Activated T-cell treated with anti-CD3 and anti-CD28 coated beads, Interleukin-2, amount 50 U/mL, for 72 hours (primary cell): ENCODE measurements around the gene MAP2K6. TPM values are rescaled to one million over a fixed set of nuclear protein-coding genes. Genes with fewer than 3 reads are reported as not detected.

Experiments used
- ATAC-seq, 2 donors: fragments of 150-1000 bp; cut with Tn5 transposase; replicated peaks in 1 of 2; 2 replicates each; pipeline ENCODE4 v1.10.0; 2021; ENCODE audit warnings: moderate library complexity in 2 of 2, mild to moderate bottlenecking in 1 of 2
- DNase-seq, 2 donors: peaks; one replicate each; pipeline ENCODE4 v3.0.0; 2021 to 2022; ENCODE audit warnings: mixed read lengths in 1 of 2
- H3K27ac Mint-ChIP-seq: one replicate; pipeline ENCODE4 v1.8.0; 2022; ENCODE audit warnings: mild to moderate bottlenecking, moderate library complexity, mixed read lengths
- H3K27me3 Mint-ChIP-seq: one replicate; pipeline ENCODE4 v1.8.0; 2022; ENCODE audit warnings: low read depth, mixed read lengths
- H3K36me3 Mint-ChIP-seq, 2 donors: one replicate each; pipeline ENCODE4 v1.8.0; 2022; ENCODE audit warnings: mixed read lengths in 2 of 2, mild to moderate bottlenecking in 1 of 2; ENCODE audit not compliant: insufficient read depth in 2 of 2
- H3K4me1 Mint-ChIP-seq: one replicate; pipeline ENCODE4 v1.8.0; 2022; ENCODE audit warnings: low read depth, mixed read lengths
- H3K4me3 Mint-ChIP-seq, 2 donors: one replicate each; pipeline ENCODE4 v1.8.0; 2022; ENCODE audit warnings: mild to moderate bottlenecking in 2 of 2, mixed read lengths in 2 of 2, moderate library complexity in 2 of 2
- H3K9me3 Mint-ChIP-seq, 2 donors: one replicate each; pipeline ENCODE4 v1.8.0; 2022; ENCODE audit warnings: mixed read lengths in 2 of 2
- total RNA-seq, 2 donors: library from RNA; stranded (reverse); gene quantifications; one replicate each; pipeline ENCODE4 v1.2.3, GENCODE V29; 2022

Gene MAP2K6
- total RNA-seq, 2 donors from 2014 or later: 2.2 to 3.5 TPM

DNA sequence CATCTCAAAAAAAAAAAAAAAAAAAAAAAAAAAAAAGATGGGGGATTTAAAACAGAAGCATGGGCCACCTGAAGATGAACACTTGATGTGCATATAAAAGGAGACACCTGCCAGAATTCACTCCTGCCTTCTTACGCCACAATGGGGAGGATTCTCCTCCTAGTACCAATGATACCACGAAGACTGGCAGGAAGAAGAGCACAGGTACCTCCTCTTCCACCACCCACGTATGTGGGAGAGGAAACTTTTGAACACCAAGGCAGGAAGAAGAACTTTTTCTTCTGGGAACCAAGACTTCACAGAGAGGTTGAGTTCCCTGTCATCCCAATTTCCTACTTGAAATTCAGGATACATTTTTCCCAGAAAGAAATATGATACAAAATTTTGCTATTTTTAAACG, 2.7 kb upstream of the MAP2K6 start:
- peaks cover 12% of the 10 kb centered on the region for H3K4me1 Mint-ChIP-seq
- H3K27ac Mint-ChIP-seq: no peak overlapping the region
- no peak for ATAC-seq
- no peaks in the 10 kb centered on the region for H3K36me3 Mint-ChIP-seq
- no peak overlapping the region for H3K4me3 Mint-ChIP-seq
- H3K9me3 Mint-ChIP-seq: no peaks in the 10 kb centered on the region
- H3K27me3 Mint-ChIP-seq: no peaks in the 10 kb centered on the region
- no peak for DNase-seq

DNA sequence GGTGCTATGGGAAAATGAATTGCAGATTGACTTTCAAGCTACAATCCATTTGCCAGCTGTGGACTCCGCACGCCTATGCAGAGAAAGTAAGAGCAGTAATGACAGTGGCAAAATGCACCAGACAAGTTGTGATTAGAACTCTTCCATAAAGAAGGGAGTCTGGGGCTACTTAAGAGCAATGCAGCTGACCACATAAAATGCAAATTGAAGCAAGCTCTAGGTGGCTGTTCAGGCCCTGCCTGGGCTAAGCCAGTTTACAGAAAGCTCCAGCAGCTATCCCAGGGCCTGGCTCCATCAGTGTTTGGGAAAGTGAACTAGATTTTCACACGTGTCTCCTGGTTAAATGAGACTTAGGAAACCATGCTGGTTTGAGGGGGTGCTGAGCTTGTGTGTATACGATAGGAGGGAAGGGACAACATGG, 2.2 kb upstream of the MAP2K6 start:
- no peaks in the 10 kb centered on the region for H3K27me3 Mint-ChIP-seq
- H3K27ac Mint-ChIP-seq: no peak overlapping the region

DNA sequence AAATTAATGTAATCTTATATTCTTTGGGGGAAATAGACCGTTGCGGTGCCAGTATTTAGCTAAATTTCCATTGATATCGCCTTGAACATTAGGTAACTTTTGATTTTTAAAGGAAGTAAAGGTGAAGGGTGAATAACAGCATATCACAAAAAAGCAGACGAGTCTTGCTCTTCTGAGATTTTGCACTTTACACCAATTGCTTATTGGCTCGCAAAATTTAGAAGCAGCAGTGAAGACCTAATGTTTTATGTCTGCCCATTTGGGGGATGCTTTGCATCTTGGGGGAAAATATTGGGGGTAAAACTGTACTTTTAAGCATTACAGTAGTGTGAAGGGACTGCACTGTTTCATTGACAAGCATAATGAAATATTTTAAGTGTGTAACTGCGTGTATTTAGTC, 934 bp downstream of the MAP2K6 start:
- no peaks in the 10 kb centered on the region for H3K36me3 Mint-ChIP-seq
- H3K4me3 Mint-ChIP-seq: no peak overlapping the region
- ATAC-seq: no peak
- no peak overlapping the region for H3K27ac Mint-ChIP-seq
- peaks cover 13% of the 10 kb centered on the region for H3K4me1 Mint-ChIP-seq
- no peak for DNase-seq
- no peaks in the 10 kb centered on the region for H3K27me3 Mint-ChIP-seq
- H3K9me3 Mint-ChIP-seq: no peaks in the 10 kb centered on the region

More for the DNA sequence above, 2.2 kb upstream of the MAP2K6 start:
- Mint-ChIP-seq H3K4me3 (no peak overlapping the region), H3K9me3 (no peaks in the 10 kb centered on the region), H3K36me3 (no peaks in the 10 kb centered on the region), H3K4me1 (peaks cover 12% of the 10 kb centered on the region)
- ATAC-seq (no peak), DNase-seq (no peak)

DNA sequence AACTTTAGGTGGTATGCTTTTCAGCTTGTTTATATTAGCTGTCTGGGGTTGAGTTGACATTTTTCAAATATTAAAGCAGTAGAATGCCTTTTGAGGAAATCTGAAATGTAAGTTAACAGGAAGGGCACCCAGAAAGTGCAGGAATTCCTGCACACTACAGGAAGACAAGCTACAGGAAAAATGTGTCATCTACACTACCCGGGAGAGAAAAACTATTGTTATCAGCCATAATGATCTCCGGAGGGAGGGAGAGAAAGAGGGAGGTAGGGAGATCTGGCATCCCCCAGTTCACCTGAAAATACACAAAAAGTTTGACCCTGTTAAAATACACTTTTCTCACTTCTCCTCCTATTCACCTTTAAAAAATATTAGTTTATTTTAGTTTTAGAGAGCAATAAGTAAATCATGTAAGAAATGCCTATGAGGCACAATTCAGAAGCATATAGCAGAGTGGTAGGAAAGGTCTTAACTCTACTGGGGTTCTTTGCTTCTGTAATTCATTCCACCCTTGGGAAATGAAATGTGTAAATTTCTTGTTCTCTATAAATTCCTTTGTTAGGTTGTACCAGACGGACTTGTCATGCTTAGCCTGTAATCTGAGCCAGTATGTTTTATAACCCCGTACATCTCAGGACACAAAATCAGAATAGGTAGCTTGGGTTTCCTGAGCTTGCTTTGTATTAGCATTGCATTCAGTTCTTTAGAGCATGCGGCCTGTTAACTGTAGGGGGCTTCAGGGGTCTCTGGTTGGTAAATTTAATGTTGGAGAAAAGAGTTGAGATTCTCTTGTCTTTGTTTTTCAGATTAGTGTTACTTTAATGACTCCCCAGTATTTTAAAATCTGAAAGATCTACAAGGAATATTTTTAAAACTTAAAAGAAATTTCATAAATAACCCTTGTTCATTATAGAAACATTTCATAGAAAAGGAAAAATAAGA, 3.3 kb downstream of the MAP2K6 start:
- H3K27me3 Mint-ChIP-seq: no peaks in the 10 kb centered on the region
- H3K4me3 Mint-ChIP-seq: peak overlapping the region in 1 of 2 donors; percentile 17
- H3K27ac Mint-ChIP-seq: no peak overlapping the region
- H3K4me1 Mint-ChIP-seq: peaks cover 9% of the 10 kb centered on the region
- DNase-seq: no peak
- ATAC-seq: no peak
- H3K9me3 Mint-ChIP-seq: no peaks in the 10 kb centered on the region
- H3K36me3 Mint-ChIP-seq: no peaks in the 10 kb centered on the region

DNA sequence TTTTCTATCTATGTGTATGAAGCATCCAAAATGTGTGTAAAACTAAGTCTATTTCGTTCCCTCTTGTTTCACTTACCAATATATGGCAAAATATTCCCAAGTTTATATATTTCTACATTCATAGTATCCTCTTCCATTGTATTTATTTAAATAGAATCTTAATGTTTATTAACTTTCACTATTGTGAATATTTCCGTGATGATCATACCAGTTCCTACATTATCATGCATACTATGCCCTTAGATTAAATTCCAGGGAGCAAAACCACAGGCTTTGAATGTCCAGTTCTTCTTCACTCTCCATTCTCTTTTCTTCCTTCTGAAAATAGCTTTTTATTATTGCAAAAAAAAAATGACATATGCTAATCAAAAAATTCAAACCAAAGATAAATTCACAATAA, 4.0 kb downstream of the MAP2K6 start:
- DNase-seq (no peak), ATAC-seq (no peak)
- peak overlapping the region; percentile 92 for H3K27ac Mint-ChIP-seq
- H3K4me1 Mint-ChIP-seq: peaks cover 16% of the 10 kb centered on the region
- H3K4me3 Mint-ChIP-seq: peak overlapping the region in 1 of 2 donors; percentile 72
- no peaks in the 10 kb centered on the region for H3K9me3 Mint-ChIP-seq
- no peaks in the 10 kb centered on the region for H3K27me3 Mint-ChIP-seq
- no peaks in the 10 kb centered on the region for H3K36me3 Mint-ChIP-seq

DNA sequence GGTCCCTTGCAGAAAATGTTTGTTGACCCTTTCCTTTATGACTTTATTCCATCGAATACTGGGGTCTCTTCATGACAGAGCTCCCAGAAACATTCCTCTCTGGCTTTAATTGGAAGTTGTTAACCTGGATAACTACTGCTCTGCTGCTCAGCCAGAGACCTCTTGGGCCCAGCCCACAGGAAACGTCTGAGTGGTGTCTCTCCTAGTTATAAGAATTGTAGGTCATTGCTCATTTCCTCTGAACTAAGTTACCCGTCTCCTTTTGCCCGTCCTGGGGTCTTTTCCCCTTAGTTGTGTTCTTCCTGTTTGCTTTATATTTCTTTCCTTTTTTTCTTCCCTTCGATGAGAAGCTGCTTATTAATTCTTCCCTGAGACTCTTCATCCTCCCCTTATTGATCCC, 9.0 kb downstream of the MAP2K6 start:
- H3K9me3 Mint-ChIP-seq: no peaks in the 10 kb centered on the region
- peaks cover 48% of the 10 kb centered on the region for H3K4me1 Mint-ChIP-seq
- H3K27ac Mint-ChIP-seq: peak overlapping the region; percentile 94
- DNase-seq: peak; percentile 16 to 36
- peak; percentile 70 to 86 for ATAC-seq
- H3K4me3 Mint-ChIP-seq: peak overlapping the region; percentile 68 to 90
- H3K27me3 Mint-ChIP-seq: no peaks in the 10 kb centered on the region
- H3K36me3 Mint-ChIP-seq: no peaks in the 10 kb centered on the region

DNA sequence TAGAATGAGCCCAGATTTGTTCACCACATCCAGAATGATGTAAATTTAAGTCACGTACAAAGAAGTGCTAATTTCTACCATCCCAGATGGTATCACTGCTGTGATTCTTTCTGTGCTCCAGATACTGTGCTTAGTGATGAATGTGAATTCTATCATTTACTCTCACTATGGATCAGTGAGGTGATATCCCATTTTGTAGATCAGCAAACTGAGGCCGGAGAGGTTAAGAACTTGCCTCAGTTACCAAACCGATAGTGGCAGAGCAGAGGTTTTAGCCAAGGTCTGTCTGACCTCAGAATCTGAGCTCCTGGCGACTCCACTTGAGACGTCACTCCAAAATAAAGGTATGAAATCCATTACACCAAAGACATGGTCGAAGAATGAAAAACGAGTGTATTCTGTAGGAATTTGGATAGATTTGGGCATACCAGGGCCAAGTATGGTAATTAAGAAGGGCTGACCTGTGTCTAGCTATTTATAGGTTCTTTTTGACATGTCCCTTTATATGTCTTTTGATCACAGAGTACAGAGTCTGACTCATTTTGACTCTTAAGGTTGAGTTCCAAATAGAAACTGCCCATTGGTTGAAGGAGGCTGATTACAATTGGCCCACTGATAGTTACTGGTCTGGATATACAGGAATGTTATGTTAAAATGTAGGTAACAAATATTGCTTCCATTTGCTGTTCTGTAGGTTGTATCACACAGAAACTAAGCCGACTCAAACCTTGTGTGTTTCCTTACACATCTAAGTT, 10.0 kb downstream of the MAP2K6 start:
- peaks cover 58% of the 10 kb centered on the region for H3K4me1 Mint-ChIP-seq
- no peaks in the 10 kb centered on the region for H3K27me3 Mint-ChIP-seq
- DNase-seq: no peak
- no peak for ATAC-seq
- peak overlapping the region; percentile 94 for H3K27ac Mint-ChIP-seq
- H3K9me3 Mint-ChIP-seq: no peaks in the 10 kb centered on the region
- no peaks in the 10 kb centered on the region for H3K36me3 Mint-ChIP-seq
- peak overlapping the region in 1 of 2 donors; percentile 90 for H3K4me3 Mint-ChIP-seq

DNA sequence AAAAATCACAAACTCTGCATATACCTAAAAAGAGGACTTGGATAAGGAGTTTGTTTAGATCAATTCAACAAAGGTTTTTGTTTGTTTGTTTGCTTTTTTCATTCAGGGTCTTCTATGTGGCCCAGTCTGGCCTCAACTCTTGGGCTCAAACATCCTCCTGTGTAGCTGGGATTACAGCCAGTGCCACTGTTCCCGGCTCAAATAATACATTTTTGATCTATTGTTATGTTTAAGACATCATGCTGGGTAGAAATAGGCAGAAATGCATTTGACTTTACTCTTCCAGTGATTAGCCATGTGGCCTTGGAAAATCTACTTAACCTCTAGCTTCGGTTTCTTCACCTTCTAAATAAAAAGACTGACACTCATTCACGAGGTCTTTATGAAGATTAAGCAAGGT, 11.5 kb downstream of the MAP2K6 start:
- Mint-ChIP-seq H3K27ac (peak overlapping the region; percentile 7), H3K36me3 (no peaks in the 10 kb centered on the region), H3K9me3 (no peaks in the 10 kb centered on the region), H3K4me1 (peaks cover 66% of the 10 kb centered on the region), H3K4me3 (no peak overlapping the region), H3K27me3 (no peaks in the 10 kb centered on the region)
- DNase-seq (no peak), ATAC-seq (no peak)

DNA sequence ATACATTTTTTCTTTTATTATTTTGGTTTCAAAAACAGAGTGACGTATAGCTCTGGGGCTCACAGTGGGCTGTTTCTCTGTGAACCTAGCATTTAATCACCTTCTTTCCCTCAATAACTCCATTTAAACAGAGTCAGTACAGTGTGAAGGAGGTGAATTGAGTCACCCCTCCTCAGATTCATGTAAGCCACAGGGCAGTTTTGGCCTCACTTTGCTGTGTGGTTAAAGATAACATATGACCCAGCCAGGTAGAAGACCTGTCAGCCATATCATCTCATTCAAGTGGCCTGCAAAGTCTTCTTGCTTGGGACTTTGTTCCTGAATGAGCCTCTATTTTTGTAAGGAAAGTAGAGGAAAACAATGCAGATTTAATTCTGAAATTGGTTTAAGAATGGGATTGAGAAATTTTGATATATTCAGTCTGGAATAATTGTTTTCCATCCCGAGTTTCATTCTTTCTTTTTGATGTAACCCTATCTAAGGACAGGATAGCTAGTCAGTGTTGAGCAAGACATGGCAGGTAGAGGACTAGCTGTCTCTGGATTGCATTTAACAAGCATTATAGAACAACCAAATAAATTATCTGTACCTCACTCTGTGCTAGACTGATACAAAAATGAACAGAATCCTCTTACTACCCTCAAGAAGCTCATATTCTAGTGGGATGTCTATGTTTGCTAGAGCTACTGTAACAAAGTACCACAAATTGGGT, 13.1 kb downstream of the MAP2K6 start:
- DNase-seq (no peak), ATAC-seq (peak; percentile 57 to 61)
- Mint-ChIP-seq H3K27me3 (no peaks in the 10 kb centered on the region), H3K27ac (no peak overlapping the region), H3K9me3 (no peaks in the 10 kb centered on the region), H3K36me3 (no peaks in the 10 kb centered on the region), H3K4me3 (peak overlapping the region in 1 of 2 donors; percentile 21), H3K4me1 (peaks cover 65% of the 10 kb centered on the region)

DNA sequence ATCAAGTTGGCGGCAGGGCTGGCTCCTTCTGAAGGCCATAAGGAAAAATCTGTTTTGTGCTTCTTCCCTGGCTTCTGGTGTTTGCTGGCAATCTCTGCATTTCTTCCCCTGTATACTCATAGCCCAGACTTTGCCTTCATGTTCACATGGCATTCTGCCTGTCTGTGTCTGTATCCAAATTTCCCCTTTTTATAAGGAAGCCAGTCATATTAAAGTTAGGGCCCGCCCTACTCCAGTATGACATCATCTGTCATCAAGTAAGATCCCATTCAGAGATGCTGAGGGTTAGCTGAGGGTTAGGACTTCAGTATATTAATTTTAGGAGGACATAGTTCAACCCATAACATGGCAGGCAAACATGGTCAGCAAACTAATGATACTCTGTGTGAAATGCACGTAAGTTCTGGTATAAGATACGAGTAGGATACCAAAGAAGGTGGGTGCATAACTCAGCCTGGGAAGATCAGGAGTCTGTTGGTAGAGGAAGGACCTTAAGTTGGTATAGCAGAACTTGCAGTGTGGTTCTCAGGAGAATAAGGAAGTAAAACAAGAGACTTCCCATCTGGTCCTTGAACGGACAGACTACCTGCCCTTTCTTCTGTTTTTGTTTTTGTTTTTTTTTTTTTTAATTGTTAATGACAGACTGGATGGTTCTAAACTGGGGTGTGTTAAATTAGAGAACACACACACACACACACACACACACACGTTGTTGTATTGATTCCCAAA, 13.9 kb downstream of the MAP2K6 start:
- no peaks in the 10 kb centered on the region for H3K27me3 Mint-ChIP-seq
- H3K27ac Mint-ChIP-seq: no peak overlapping the region
- peaks cover 58% of the 10 kb centered on the region for H3K4me1 Mint-ChIP-seq
- no peaks in the 10 kb centered on the region for H3K9me3 Mint-ChIP-seq
- ATAC-seq (no peak), DNase-seq (no peak)
- H3K36me3 Mint-ChIP-seq: no peaks in the 10 kb centered on the region
- H3K4me3 Mint-ChIP-seq: no peak overlapping the region

DNA sequence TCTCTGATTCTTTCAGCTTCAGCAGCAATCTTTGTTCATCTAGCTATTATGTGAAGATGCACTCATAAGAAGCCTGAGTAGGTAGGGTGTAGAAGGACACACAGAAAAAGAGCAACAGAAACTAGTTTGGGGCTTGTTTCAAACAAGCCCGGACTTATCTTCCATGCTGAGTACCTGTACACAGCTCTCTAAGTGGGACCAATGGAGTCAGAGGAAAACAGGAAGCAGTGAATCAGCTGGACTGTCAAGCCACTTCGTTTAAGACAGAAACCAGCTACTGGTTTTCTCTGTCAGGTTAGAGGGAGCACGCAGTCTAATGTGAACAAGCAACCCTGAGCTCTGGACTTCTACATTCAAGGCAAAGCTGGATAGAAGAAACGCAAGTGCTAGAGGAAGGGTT, 16.0 kb downstream of the MAP2K6 start:
- ATAC-seq (peak; percentile 59 to 72), DNase-seq (peak in 1 of 2 donors; percentile 3)
- Mint-ChIP-seq H3K4me3 (peak overlapping the region; percentile 54 to 66), H3K4me1 (peaks cover 52% of the 10 kb centered on the region), H3K36me3 (no peaks in the 10 kb centered on the region), H3K27ac (peak overlapping the region; percentile 73), H3K27me3 (no peaks in the 10 kb centered on the region), H3K9me3 (no peaks in the 10 kb centered on the region)

DNA sequence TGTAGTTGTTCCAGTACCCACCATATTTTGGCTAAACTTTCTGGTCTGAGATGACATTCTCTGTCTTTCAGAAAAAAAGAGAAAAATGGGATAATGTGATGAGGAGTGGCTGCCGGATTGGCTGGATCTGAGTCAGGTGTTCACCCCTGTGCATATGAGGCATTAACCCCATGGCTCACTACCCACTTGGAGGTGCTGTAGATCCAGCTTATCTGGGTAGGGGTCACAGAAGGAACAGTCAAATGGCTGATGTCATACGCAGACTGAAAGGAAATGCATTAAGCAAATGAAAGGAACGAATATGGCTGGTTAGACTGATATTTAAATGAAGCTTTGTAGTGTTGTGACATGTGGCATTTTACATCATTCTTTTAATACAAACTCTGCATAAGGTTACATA, 17.3 kb downstream of the MAP2K6 start:
- ATAC-seq: no peak
- no peaks in the 10 kb centered on the region for H3K9me3 Mint-ChIP-seq
- no peak for DNase-seq
- no peaks in the 10 kb centered on the region for H3K27me3 Mint-ChIP-seq
- H3K27ac Mint-ChIP-seq: no peak overlapping the region
- H3K36me3 Mint-ChIP-seq: no peaks in the 10 kb centered on the region
- H3K4me3 Mint-ChIP-seq: no peak overlapping the region
- peaks cover 40% of the 10 kb centered on the region for H3K4me1 Mint-ChIP-seq
